Glomerular visceral epithelial cell (primary cell): ENCODE measurements around the gene CTBP2.

Experiments
- DNase-seq: peaks from one replicate; pipeline ENCODE4 v3.0.0-alpha.2; 2016; ENCODE audit errors: extremely low spot score

CTBP2 gene

DNA sequence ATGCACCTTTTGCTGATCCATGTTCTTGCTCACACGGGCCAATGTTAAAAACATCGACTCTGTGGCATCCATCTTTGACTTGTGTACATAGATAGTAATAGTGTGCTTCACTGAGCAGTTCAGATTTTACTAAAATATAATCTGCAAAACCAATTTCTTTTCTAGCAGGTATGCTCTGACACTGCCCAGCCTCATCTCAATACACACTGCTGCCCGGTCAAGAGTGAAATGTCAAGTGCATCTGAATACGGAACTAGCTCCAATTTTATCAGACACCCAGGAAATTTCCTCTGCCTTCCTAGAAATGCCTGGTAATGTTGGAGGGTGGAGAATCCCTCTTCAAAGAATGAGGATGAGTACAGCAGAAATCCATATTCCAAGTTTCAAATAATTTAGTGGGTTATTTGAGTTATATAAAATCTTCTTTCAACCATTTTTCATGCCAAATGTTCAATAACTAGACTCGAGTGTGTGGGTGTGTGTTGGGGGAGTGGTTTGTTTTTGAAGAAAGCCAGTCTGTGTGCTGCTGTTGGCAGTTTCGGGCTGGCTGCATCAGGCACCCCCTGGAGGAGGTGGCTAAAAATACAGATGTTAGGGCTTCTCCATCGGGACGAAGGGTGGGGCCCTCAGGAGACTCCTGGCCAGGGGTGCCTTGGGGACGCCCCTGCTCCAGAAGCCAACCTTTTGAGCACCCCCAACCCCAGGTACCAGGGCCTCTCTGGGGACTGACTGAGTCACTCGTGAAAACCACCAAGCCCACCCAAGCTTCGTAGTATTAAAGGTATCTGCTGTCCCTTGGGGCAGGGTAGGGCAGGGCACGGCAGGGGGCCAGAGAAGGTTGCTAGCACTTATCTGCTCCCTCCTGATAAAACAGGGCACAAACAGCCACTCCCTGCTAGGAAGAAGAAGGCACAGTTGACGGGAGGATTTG is 15.4 kb downstream of the CTBP2 start:
- no peak for DNase-seq

DNA sequence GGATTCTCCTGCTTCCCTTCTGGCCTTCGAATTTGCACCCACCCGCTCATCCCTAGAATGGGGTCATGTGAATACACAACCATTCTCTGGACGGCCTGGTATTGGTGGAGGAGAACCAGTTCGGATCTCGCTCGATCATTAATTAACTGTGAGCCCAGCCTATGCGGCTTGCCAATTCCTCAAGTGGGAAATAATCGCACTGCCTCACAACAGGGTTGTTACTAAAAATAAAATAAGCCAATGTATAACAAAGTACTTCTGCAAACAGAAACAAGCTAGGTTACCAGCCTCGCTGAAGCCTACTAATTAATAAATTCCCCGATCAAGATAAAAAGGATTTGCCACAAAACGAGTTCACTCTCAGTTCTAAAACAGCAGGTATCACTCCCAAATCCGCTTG is 16.2 kb downstream of the CTBP2 start:
- DNase-seq: no peak

DNA sequence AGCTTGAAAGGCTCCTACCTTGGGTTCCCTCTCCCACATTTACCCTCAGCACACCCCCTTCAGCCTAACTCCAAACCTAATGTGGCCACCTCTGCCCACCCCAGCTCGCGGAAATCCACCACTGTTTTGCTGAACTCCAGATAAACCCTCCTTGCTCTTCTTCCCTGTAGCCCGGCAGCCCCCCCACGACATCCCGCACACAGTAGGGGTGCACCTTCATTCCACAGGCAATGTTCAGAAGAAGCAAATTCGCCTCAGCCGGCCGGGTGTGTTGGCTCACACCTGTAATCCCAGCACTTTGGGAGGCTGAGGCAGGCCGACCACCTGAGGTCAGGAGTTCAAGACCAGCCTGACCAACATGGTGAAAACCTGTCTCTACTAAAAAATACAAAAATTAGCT is 17.4 kb downstream of the CTBP2 start:
- DNase-seq: no peak

DNA sequence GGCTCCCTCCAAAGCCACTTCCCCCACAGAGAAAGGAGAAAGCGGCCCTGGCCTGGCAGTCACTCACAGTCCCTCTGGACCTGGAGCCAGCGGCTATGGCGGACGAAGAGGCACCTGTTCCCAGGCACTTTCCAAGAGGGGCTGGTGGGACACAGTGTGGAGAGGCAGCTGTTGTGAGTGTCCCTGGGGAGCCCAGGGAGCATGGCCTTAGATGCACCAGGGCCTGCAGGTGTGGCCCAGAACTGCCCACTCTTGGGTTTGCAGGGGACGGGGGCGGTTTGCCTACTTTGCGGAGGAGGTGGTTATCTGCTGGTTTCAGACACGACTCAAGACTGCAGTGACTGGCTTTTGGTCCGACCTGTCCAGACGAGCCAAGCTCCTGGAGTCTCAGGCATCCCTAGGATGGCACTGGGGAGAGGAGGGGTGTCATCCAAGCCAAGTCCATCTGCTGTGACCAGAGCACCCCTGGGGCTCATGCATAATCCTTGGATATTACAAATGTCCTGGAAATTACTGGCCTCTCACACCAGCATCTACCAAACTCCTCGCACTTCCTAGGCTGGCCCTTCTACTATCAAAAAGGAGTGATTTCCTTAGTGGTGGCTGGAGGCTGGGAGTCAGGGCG is 18.4 kb downstream of the CTBP2 start:
- no peak for DNase-seq

DNA sequence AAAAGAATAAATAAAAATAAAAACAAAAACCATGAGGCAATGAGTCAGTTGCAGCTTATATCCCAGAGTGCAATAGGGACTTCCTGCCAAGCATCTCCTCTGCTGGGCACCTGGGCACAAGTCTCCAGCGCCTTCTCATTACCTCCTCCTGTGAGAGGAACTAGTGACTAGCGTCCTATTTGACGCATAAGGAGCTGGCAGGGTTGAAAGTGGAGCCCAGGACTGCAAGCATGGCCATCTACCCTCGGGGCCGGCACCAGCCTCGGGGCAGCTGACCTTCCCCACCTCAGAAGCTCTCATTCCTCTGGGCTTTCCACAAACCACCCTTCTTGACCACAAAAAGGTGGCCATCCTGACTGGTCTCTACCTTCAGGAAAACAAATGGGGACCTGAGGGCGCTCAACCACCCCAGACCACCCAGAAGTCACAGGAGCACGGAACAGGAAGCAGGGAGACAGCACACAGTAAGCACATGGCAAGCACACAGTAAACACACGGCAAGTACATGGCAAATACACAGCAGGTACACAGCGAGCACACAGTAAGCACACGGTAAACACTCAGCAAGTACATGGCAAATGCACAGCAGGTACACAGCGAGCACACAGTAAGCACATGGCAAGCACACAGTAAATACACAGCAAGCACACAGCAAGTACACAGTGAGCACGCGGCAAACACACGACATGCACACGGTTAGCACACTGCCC is 19.1 kb downstream of the CTBP2 start:
- no peak for DNase-seq

DNA sequence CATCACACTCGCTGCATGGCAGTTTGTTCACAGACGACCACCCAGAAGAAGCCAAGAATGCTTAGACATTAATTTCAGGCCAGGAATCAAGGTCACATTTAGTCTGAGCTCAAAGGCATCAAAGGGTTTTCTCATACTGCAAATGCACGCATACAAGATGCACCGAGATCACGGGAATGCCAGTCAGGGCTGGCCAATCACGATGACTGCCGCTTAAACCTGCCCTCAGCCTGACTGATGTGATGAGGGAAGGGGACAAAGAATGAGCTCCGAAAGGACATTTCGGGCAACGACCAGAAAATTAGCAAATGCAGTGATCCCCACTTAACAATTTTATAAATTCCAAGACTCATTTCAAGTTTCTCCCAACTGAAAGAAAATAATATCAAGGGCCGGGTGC is 20.2 kb downstream of the CTBP2 start:
- no peak for DNase-seq

DNA sequence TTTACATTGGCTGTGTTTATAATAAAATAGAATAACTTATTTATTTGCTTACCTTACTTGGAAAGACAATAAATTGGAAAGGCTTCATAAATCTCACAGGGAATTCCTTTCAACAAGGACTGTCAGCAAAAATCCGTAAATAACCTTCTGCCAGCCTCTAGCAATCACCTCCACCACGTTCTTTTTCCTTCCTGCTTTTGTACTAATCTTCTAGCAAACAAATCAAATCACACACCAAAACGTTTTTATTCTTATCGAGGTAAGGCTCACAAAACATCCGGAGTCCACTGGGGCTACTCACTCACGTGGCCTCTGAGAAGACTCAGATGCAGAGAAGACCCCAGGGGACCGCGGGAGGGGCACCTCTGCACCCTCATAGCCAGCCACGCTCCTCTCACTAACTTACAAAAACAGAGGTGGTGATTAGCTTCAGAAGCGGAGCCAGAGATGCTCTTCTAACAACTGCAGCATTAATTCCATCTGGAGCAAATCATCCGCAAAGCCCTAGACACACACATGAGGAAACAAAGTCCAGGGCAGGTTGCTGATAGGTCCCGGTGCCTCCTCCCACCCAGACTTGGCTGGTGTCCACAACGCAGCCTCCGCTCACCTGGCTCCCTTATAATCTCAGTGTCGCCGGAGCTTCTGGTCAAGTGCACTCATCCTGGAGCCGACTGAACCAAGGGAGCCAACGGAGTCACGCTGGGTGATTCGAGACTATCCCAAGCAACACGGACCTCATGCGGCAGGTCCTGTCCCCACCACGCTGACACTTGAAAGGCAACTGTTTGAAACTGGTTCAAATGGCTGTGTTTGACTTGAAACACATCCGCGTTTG is 22.5 kb downstream of the CTBP2 start:
- no peak for DNase-seq

DNA sequence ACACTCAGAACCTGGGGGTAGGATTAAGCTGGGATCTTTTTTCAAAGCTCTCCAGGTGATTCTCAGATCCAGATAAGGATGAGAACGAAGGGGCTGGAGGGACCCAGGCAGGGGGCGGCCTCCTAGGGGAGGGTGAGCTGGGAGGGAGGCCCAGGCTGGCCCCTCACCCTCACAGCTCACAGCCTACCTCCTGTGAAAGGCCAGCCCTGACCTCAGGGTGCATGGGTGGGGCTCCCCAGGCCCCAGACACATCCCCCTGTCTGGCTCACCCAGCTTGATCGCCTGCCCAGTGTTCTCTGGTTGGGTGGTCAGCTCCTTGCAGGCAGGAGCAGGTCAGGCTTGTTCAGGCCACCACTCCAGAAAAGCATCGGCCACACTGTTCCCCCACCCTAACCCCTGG is 24.3 kb downstream of the CTBP2 start:
- DNase-seq: no peak

DNA sequence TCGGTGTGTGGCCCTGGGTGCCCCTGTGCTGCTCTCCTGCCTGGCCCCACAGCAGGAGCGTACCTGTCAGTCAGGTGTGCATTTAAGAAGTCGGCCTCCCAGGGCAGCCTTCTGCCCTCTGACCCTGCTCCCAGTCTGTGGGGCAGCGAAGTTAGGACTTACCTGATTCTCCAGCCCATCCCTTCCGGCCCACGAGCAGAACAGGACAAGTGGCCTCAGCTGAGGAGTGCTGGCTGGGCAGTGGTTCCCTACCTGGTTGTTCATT is 24.7 kb downstream of the CTBP2 start:
- DNase-seq: no peak

DNA sequence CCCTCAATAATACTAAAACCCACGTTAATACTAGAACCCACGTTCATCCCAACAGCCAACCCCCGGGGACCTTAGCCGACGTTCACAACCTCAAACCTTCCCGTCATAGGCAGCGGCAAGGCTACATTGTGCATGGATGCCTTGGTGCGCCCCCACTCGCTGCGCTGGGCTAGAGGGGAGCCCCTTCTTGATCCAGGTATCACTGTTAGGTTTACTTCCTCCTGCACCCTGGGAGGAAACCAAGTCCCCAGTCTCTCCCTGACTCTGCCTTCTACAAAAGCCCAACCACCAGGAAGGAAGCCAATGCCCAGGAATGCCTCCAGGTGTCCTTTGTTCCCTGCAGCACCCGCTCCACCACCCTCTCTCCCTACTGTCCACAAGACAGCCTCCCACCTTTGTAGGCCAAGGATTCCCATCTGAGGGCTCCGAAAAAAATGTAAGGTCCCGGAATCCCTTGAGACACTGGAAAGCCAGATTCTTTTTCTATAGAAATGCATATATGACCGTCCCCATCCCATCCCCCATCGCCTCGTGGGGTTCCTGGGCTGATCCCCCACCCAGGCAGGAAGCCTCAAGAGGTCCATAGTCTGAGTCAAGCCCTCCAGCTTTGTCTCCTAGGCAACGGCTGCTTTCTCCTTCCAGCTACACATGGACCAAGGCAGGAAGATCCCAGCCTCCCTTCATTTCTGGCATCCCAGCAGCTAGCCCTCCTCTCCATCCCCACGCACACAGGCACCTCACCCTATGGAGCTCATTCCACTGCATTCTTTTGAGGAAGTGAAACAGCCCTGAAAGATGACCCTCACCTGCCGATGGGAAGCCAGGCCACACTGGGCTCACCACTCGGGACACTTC is 25.2 kb downstream of the CTBP2 start:
- no peak for DNase-seq

DNA sequence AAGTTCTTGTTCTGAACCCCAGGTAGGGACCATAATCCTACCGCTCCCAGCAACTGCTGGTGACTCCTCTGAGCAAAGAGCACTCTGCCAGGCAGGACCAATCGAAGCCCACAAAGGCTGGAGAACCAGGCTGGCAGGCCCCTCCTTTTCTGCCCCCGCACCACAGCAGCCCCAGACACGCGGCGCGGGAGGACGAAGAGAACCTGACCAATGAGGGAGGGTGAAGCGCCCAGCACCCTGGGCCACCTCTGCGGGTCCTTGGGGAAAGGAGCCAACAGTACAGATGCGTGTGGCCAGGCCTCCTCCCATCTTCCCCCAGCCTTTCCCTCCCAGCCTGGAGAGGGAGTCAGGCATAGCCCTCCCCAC is 25.9 kb downstream of the CTBP2 start:
- no peak for DNase-seq

DNA sequence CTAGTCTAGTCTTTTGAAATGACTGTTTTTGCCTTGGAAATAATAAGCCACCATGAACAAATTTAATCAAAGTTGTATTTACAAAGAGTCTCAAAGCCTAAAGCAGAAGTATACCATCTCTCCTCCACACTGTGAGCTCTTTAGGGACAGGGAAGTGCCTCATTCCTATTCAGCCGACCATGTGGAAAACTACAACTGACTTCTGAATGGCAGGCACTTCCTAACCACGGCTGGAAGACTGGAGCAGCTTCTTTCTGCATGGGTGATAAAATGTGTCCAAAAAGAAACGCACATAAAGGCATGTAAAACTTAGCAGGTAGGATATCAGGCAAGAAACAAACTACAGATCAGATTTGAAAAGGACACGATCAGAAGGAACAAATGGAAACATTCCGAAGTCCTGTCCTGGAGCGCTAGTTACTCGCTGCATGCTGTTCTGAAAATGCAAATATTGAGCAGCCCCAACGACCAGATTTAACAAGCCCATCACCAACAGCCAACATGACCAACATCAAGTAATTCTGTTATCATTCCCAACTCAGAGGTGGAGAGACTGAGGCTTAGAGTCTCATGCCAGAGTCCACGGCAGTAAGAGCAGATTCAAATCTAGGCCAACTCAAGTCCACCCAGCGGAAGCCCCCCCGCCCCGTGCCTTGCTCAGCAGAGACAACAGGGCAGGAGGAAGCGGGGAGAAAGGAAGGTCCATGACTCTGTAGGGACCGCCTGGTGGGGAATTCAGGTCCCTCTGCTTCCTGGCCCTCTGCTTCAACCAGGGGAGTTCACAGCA is 26.5 kb downstream of the CTBP2 start:
- no peak for DNase-seq

DNA sequence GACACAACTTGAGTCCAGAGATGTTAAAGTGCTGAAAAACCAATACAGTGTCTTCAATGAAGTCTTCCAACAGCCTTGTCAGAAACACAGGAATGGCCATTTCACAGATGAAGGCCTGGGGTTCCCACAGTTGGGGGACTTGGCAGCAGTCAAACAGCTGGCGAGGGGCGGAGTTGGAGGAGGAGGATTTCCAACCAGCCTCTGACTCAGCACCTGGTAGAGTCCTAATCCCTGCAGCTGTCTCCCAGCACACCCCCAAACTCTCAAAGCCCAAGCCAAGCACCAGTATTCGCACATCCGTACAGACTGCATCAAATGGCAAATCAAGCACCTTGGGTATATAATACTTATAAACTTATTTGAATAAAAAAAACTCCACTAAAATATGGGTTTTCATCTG is 28.0 kb downstream of the CTBP2 start:
- no peak for DNase-seq

DNA sequence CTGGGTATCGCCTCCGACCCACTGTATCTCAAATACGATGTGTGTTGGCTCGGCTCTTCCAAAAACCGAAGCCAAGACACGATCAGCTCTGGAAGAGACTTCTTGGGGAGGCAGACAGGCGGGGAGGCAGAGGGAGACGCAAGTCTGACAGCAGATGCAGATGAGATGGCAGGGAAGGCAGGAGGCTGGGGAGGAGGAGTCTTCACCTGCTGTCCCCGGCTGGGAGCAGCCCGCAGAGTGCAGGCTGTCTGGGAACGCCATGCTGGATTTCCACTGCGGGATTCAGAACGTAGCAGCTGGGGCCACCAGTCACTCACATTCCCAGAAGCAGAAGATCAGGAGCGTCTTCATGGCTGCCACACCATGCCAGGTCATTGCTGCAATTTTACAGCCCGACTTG is 29.4 kb downstream of the CTBP2 start:
- DNase-seq: no peak

DNA sequence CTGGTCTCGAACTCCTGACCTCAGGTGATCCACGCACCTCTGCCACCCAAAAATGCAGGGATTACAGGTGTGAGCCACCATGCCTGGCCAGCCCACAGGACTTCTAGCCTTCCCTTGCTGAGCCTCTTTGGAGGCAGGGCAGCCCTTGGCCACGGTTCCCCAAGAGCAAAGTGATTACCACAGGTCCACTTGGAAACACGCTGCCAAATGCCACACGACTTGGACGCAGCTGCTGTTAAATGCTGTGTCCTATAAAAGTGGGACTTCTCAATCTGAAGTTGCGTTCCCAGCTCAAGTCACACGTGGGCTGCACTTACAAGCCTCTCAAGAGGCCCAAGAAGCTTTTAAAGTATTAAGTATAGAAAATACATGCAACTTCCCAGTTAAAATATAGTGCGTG is 30.1 kb downstream of the CTBP2 start:
- DNase-seq: no peak

DNA sequence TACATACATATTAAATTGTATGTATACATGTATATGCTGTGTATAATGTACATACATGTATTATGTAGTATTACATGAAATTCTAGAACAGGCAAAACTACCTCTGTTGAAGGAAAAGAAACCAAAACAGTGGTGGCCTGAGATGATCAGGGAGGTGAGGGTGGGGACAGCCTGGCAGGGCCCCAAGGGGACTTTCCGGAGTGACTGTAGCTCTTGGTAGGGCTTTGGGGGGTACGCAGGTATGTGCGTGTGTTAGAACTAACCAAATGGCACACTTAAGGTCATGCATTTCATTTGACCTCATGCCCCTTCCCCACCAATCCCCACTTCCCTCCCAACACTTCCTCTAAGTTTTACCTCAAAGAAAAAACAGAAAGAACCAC is 31.3 kb downstream of the CTBP2 start:
- no peak for DNase-seq

DNA sequence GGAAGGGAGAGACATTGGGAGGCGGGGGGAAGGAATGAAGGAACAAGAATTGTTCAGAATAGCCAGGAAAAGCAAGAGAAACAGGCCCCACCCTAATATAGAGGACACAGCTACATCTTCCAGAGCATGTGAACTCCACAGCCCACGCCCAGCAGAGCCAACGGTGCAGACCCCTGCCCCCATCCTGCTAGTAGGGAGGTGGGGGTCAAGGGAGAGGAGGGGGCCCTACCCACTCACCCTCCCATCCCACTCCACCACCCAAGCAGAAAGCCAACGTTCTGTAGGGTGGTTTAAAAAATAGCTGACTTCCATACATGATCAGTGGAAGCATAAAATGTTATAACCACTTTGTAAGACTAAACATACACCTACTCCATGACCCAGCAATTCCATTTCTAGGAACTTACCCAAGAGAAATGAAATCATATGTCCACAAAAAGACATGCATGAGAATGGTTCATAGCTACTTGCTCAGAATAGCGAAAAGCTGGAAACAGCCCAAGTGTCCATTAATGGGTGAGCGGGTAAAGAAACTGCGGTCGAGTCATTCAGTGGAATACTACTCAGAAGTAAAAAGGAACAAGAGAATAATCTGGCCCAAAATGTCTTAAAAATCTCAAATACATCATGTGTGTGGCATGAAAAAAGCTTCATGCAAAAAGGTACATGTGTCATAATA is 31.8 kb downstream of the CTBP2 start:
- DNase-seq: no peak

DNA sequence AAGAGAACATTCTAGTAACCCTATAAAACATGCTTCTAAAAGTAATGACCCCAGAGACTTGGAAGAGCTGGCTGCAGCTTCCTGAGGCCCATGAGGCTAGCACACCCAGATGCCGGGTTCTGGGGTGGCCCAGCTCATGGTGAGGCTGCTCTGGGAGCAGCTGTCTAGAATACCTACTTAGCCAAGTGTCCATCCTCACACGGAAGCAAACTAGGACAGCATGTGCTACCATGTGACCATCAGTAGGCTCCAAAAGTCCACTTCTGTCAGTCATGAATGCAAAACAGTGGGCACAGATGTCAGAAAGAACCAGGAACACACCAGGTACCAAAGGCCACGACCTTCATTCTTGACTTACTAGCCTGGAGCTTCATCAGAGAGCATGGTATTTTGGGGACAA is 32.4 kb downstream of the CTBP2 start:
- DNase-seq: no peak

DNA sequence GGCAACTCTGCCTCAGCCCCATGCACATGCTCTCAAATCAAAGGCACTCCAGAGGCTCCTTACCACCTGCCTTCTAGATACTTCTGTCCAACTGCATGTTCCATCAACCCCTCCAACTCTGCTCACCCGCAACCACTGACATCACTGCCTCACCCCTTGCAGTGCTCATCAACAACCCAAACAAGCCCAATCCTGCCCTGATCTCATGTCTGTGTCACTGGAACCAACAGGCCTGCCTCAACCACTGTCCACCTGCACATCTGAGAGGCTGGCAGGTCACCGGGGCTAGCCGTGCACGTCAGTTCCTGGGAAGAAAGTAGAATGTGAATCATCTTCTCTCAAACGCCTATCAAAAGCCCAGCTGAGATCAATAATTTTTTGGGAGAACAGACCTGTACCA is 33.3 kb downstream of the CTBP2 start:
- DNase-seq: no peak
